Epithelial cell of proximal tubule (primary cell): Measurements from ENCODE around the gene IMPACT. TPM values are rescaled to one million over a fixed set of nuclear protein-coding genes. Genes with fewer than 3 reads are reported as not detected.

Experiments
- DNase-seq: peaks from one replicate; pipeline ENCODE4 v3.0.0-alpha.2; 2011; ENCODE audit warnings: low read depth
- H3K4me3 ChIP-seq: 2 replicates; pipeline ENCODE4 v1.5.1; 2011; ENCODE audit warnings: low read depth, mild to moderate bottlenecking, low read length
- CTCF ChIP-seq: conservative IDR thresholded peaks from 2 replicates; pipeline ENCODE4 v1.5.1; 2012; ENCODE audit warnings: low read depth, mild to moderate bottlenecking, low read length
- total RNA-seq: library from RNA; depleted of rRNA; stranded (reverse); fragments of >200 nt; gene quantifications from 2 replicates; pipeline ENCODE4 v1.2.3, GENCODE V29; 2015

The IMPACT gene
- total RNA-seq = 15.5 and 20.0 TPM in 2 replicates

- no peak for DNase-seq
- TF ChIP-seq CTCF = no peak
Observed at GRCh38 chr18:24426398-24427294, at the start of gene IMPACT. TSS of gene IMPACT (plus strand) at chr18:24426670. CDS start at chr18:24426757, 87 bp downstream.

GRCh38 chr18:24378598-24378997 is 47.9 kb upstream of the IMPACT start:
- TF ChIP-seq CTCF = no peak
- no peak for DNase-seq
- no peak overlapping the region for H3K4me3 ChIP-seq

More at GRCh38 chr18:24426398-24427294, at the start of gene IMPACT:
- peak within 1 kb of the TSS; percentile 79 for H3K4me3 ChIP-seq

- DNase-seq = no peak
- no peak overlapping the region for H3K4me3 ChIP-seq
- TF ChIP-seq CTCF = no peak
Observed at GRCh38 chr18:24380163-24380747, 46.2 kb upstream of the IMPACT start.

GRCh38 chr18:24381126-24381525 is 45.3 kb upstream of the IMPACT start:
- no peak overlapping the region for H3K4me3 ChIP-seq
- no peak for DNase-seq
- no peak for TF ChIP-seq CTCF

- no peak for DNase-seq
- H3K4me3 ChIP-seq = no peak overlapping the region
- no peak for TF ChIP-seq CTCF
Observed at GRCh38 chr18:24386681-24387080, 39.8 kb upstream of the IMPACT start.

- TF ChIP-seq CTCF = no peak
- H3K4me3 ChIP-seq = no peak overlapping the region
- no peak for DNase-seq
Observed at GRCh38 chr18:24388957-24389356, 37.5 kb upstream of the IMPACT start.
